Testis (tissue), 3 donors: ENCODE results near the gene NKAIN4. TPM values are rescaled to one million over a fixed set of nuclear protein-coding genes. Genes with fewer than 3 reads are reported as not detected.
A peak's percentile ranks its signal among the peaks of the same experiment; 100 is the strongest.

Experiments used
- DNase-seq: peaks from one replicate; pipeline ENCODE4 v3.0.0-alpha.2; 2019
- H3K27ac ChIP-seq, 2 donors: fragments of 200-600 bp; sonication (generic); one replicate each; pipeline ENCODE4 v1.5.1; 2019
- H3K27me3 ChIP-seq: fragments of 200-600 bp; sonication (generic); one replicate; pipeline ENCODE4 v1.5.1; 2019
- H3K36me3 ChIP-seq: fragments of 200-600 bp; sonication (generic); one replicate; pipeline ENCODE4 v1.5.1; 2017; ENCODE audit warnings: low read depth; ENCODE audit errors: missing control alignments
- H3K4me1 ChIP-seq: fragments of 200-600 bp; sonication (generic); one replicate; pipeline ENCODE4 v1.5.1; 2019
- H3K4me3 ChIP-seq, 2 donors: fragments of 200-600 bp; sonication (generic); one replicate each; pipeline ENCODE4 v1.5.1; 2017 to 2019
- H3K9me3 ChIP-seq: fragments of 200-600 bp; sonication (generic); one replicate; pipeline ENCODE4 v1.5.1; 2017
- CTCF ChIP-seq, 3 experiments: fragments of 450-650 bp in 2 of 3; fragments of 200-600 bp in 1 of 3; sonication (generic) in 1 of 3; IDR thresholded peaks; one replicate each; pipeline ENCODE4 v1.5.1; 2016 to 2019; ENCODE audit warnings: antibody characterized with exemption in 3 of 3, mild to moderate bottlenecking in 2 of 3, moderate library complexity in 1 of 3
- POLR2A ChIP-seq: fragments of 450-650 bp; IDR thresholded peaks from one replicate; pipeline ENCODE4 v1.6.1; 2017; ENCODE audit warnings: antibody characterized with exemption, mild to moderate bottlenecking, moderate library complexity
- WGBS, 2 donors: methylation state at CpG; one replicate each; pipeline ENCODE4 v1.1.5; 2018; 5-methylcytosine and 5-hydroxymethylcytosine counted together
- intact Hi-C: fragments of 100-400 bp; cut with DNase I; formaldehyde crosslinking; loops from one replicate; pipeline ENCODE4 v1.15.1; 2023; ENCODE audit warnings: low total_unique reads
- polyA plus RNA-seq: library from polyadenylated mRNA; stranded (reverse); fragments of 350-450 nt; fragmentation: Illumina TruSeq; extraction: RNeasy Lipid Tissue Mini Kit (QIAGEN cat#74804); gene quantifications from one replicate; pipeline ENCODE4 v1.2.3, GENCODE V29; 2014; ENCODE audit warnings: low read depth, low replicate concordance; ENCODE audit not compliant: insufficient read depth
- total RNA-seq, 2 donors: library from RNA; depleted of rRNA; stranded (reverse); fragments of >200 nt; gene quantifications; one replicate each; pipeline ENCODE4 v1.2.3, GENCODE V29; 2016

Gene NKAIN4
- total and polyA plus RNA-seq, 3 donors from 2014 or later = 3.9 to 6.0 (median 4.7) TPM

DNA sequence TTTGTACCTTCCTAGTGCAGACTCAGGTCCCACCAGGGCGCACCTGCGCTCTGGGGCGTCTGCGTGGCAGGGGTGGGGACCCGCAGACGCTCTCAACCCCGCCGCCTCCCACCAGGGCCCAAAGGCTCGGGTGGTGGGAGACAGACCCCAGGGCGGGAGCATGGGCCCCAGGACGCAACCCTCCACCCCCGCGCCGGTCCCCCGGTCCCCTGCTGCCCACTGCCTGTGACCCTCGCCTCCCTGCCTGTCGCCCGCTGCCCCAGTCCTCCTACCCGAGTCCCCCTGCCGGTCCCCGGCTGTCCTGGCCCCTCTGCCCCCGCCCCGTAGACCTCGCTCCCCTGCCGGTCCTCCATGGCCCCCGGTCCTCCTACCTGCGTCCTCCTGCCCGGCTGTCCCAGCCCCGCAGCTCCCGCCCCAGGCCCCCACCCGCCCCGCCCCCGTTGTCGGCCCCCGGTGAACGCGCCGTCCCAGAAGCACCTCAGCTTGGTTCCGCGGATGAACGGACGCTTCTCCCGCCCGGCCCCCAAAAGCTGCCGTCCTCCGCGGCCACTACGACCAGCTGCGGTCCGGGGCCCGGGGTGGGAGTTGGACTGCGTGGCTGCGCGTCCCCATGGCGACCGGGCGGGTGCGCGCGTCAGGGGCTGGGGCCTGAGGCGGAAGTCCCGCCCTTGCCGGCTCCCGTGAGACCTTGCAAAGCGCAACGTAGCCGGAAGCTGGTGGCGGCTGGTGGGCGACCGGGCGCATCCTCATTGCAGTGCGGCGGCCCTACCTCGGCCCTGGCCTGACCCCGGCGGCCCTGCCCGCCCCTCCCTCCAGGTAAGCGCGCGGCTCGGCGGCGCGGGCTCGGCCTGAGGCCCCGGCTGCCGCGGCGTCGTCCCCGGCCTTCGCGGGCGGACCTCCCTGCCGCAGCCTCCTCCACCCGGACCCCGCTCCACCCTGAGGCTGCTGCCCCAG lies 18.1 kb upstream of the NKAIN4 start, which contains the start of gene ARFGAP1:
Gene ARFGAP1, plus strand, starts transcription at position 709 of the 954 bp plus-strand sequence. CDS start 2,768 bp downstream, outside the sequence.
- Histone ChIP-seq H3K27me3 (no peaks in the 10 kb centered on the region), H3K36me3 (no peaks in the 10 kb centered on the region), H3K9me3 (no peaks in the 10 kb centered on the region), H3K4me3 (peak within 1 kb of the TSS; percentile 78 to 97), H3K4me1 (peaks cover 17% of the 10 kb centered on the region), H3K27ac (peak within 1 kb of the TSS; percentile 63 to 82)
- intact Hi-C loops = no loop called here
- WGBS, 2 donors = 3 to 4% methylated on average over 24 to 76 of the region's 97 CpGs
- TF ChIP-seq POLR2A (no peak), CTCF (IDR thresholded peaks at IDR 0.05) (no peak)
- DNase-seq = peak; percentile 96

DNA sequence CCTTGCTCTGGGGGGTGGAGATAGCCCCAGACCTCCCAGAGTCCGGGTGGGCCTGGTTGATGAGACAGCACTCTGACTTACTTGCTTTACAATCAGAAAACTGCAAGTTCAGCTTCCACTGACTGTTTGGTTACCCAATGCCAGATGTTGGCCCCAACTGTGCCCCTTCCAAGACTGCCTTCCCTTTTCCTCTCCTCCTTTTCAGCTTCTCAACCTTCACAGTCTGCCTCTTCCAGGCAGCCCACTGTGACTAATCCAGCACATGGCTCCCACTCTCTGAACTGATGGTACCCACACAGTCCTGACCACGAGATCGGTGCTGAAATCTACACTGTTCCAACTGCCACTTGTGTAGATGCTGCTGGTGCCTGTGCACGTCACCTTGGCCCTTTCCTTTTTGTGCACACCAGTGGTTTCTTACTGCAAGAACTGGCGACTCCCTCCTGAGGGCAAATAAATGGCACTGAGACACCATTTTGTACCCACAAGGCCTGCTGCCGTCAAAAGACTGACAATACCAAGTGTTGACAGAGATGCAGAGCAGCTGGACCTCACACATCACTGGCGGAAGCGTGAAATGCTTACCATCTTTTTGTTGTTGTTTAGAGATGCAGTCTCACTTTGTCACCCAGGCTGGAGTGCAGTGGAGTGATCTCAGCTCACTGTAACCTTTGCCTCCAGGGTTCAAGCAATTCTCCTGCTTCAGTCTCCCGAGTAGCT lies 16.5 kb upstream of the NKAIN4 start:
- TF ChIP-seq CTCF (IDR thresholded peaks at IDR 0.05) (no peak), POLR2A (no peak)
- intact Hi-C loops = no loop called here
- Histone ChIP-seq H3K27ac (no peak overlapping the region), H3K9me3 (no peaks in the 10 kb centered on the region), H3K4me3 (no peak overlapping the region), H3K4me1 (peaks cover 17% of the 10 kb centered on the region), H3K36me3 (no peaks in the 10 kb centered on the region), H3K27me3 (no peaks in the 10 kb centered on the region)
- no peak for DNase-seq
- 88 to 90% methylated on average over 9 of the region's 9 CpGs for WGBS, 2 donors

DNA sequence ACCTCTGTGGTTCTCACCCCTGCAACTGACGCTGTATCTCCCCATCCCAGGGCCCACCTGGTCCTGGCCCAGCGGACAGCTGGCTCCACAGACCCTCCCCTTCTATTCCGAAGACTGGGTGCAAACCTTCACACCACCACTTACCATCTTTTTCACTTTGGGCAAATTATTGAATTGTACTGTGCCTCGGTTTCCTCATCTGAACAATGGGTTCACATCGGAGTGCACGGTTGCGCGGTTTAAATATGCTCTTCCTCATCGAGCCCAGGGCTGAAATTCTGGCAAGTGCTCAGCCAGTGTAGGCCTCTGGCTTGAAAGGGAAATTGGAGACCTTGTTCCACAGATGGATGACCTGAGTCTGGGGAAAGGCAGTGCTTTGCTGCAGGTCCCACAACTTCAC lies 15.5 kb upstream of the NKAIN4 start:
- H3K27me3 ChIP-seq = no peaks in the 10 kb centered on the region
- DNase-seq = no peak
- WGBS, 2 donors = 91 to 93% methylated on average over 9 of the region's 9 CpGs
- peaks cover 15% of the 10 kb centered on the region for H3K4me1 ChIP-seq
- no peaks in the 10 kb centered on the region for H3K36me3 ChIP-seq
- no peaks in the 10 kb centered on the region for H3K9me3 ChIP-seq
- TF ChIP-seq CTCF (IDR thresholded peaks at IDR 0.05) (no peak), POLR2A (no peak)
- H3K4me3 ChIP-seq = no peak overlapping the region
- intact Hi-C loops = no loop called here
- H3K27ac ChIP-seq = no peak overlapping the region

GRCh38 chr20:63268671-63269439 lies 14.6 kb upstream of the NKAIN4 start:
- Histone ChIP-seq H3K4me3 (no peak overlapping the region), H3K36me3 (no peaks in the 10 kb centered on the region), H3K27ac (no peak overlapping the region), H3K4me1 (peaks cover 6% of the 10 kb centered on the region), H3K9me3 (no peaks in the 10 kb centered on the region), H3K27me3 (no peaks in the 10 kb centered on the region)
- 31 to 44% methylated on average over 13 to 18 of the region's 18 CpGs for WGBS, 2 donors
- DNase-seq = no peak
- TF ChIP-seq POLR2A (no peak), CTCF (IDR thresholded peaks at IDR 0.05) (no peak)
- intact Hi-C loops = no loop called here
